ENCODE results near the gene SULT1A1. TPM values are rescaled to one million over a fixed set of nuclear protein-coding genes. Genes with fewer than 3 reads are reported as not detected.
A peak's percentile ranks its signal among the peaks of the same experiment; 100 is the strongest.

SULT1A1 gene
- total and polyA plus RNA-seq, 2 of the 13 experiments (the other 11 are each of a cell fraction or from before 2014, with no cell fraction given), result 114 to 147 TPM

- no peak; the same call in 1 of the 2 replicates for TF ChIP-seq IRF9 (CRISPR knock-in tag; IDR thresholded peaks at IDR 0.05; ENCODE audit: borderline replicate concordance)
- peak; percentile 71 for TF ChIP-seq SALL1 (CRISPR knock-in tag; IDR thresholded peaks at IDR 0.05)
- TF ChIP-seq DDIT3 (CRISPR knock-in tag; IDR thresholded peaks at IDR 0.05), result no peak
- TF ChIP-seq NBN (conservative IDR thresholded peaks at IDR 0.05), result no peak; the same call in 1 of the 2 replicates
- peak; percentile 77; the same call in 1 of the 2 replicates for TF ChIP-seq MAZ (IDR thresholded peaks at IDR 0.05; ENCODE audit: borderline replicate concordance, low read depth, low read length)
- 0 out of 2 replicates have a peak, but pooled peaks have one; percentile 26 for TF ChIP-seq MAZ (CRISPR knock-in tag; IDR thresholded peaks at IDR 0.05; ENCODE audit: low read depth)
- peak; percentile 85 for TF ChIP-seq MEF2D (CRISPR knock-in tag; IDR thresholded peaks at IDR 0.05)
- no peak; the same call in 1 of the 2 replicates for TF ChIP-seq DR1 (CRISPR knock-in tag; IDR thresholded peaks at IDR 0.05)
- TF ChIP-seq HINFP (CRISPR knock-in tag; IDR thresholded peaks at IDR 0.05; ENCODE audit: low read depth), result 0 out of 2 replicates have a peak, but pooled peaks have one; percentile 81
- TF ChIP-seq ZBTB25 (CRISPR knock-in tag; IDR thresholded peaks at IDR 0.05), result 0 out of 2 replicates have a peak, but pooled peaks have one; percentile 35
- TF ChIP-seq BRF2 (CRISPR knock-in tag; IDR thresholded peaks at IDR 0.05), result no peak
- TF ChIP-seq SIN3B (IDR thresholded peaks at IDR 0.05; ENCODE audit: low read length), result no peak
- no peak for TF ChIP-seq HNF1B (CRISPR knock-in tag; IDR thresholded peaks at IDR 0.05)
- no peak for TF ChIP-seq ATF5 (CRISPR knock-in tag; IDR thresholded peaks at IDR 0.05; ENCODE audit: low read depth)
- TF ChIP-seq ZNF3 (CRISPR knock-in tag; IDR thresholded peaks at IDR 0.05), result no peak
- peak; percentile 55; the same call in 1 of the 2 replicates for TF ChIP-seq SOX5 (CRISPR knock-in tag; IDR thresholded peaks at IDR 0.05; ENCODE audit: borderline replicate concordance)
- TF ChIP-seq HNRNPH1 (optimal IDR thresholded peaks at IDR 0.05; ENCODE audit: low read depth, low read length), result no peak
- no peak for TF ChIP-seq MED13 (CRISPR knock-in tag; IDR thresholded peaks at IDR 0.05)
- TF ChIP-seq ZNF878 (CRISPR knock-in tag; IDR thresholded peaks at IDR 0.05), result peak; percentile 58; the same call in 1 of the 2 replicates
- no peak for TF ChIP-seq STAG1 (CRISPR knock-in tag; IDR thresholded peaks at IDR 0.05)
- TF ChIP-seq HCFC1 (IDR thresholded peaks at IDR 0.05; ENCODE audit: low read depth, low read length), result no peak
- TF ChIP-seq SIN3A (IDR thresholded peaks at IDR 0.05; ENCODE audit: borderline replicate concordance, low read depth, low read length), result peak; percentile 77; the same call in 1 of the 2 replicates
Measured at GRCh38 chr16:28609631-28610594, at the start of gene SULT1A1 (continued).
